ENCODE data around the gene PRDX5. TPM values are rescaled to one million over a fixed set of nuclear protein-coding genes. Genes with fewer than 3 reads are reported as not detected.

PRDX5 gene
- total and polyA plus RNA-seq, 2 experiments from 2014 or later, result 212 to 312 TPM

GRCh38 chr11:64340671-64341335 lies 22.9 kb downstream of the PRDX5 start:
- peak overlapping the region; percentile 74 for H3K4me3 ChIP-seq
- 0 out of 2 replicates have a peak, but pooled peaks cover 5% of the 10 kb centered on the region for H3F3A ChIP-seq (replicated peaks; ENCODE audit: low read depth)
- no peaks in the 10 kb centered on the region for H3K79me2 ChIP-seq (replicated peaks; ENCODE audit: insufficient read depth)
- H3K4me2 ChIP-seq, result peak overlapping the region; percentile 93
- peaks cover 26% of the 10 kb centered on the region for H3K27me3 Mint-ChIP-seq (ENCODE audit: insufficient read depth, low read depth, poor library complexity)
- no peak overlapping the region for H3K27ac Mint-ChIP-seq
- DNase-seq (ENCODE audit: low spot score) (peak; percentile 90), ATAC-seq (peak; percentile 59)
- no peak overlapping the region for H3K27ac ChIP-seq (ENCODE audit: low read depth)
- H3K4me1 Mint-ChIP-seq, result peaks cover 12% of the 10 kb centered on the region
- H3K36me3 ChIP-seq (ENCODE audit: insufficient read depth), result no peaks in the 10 kb centered on the region
- H3K27me3 ChIP-seq (ENCODE audit: insufficient read depth), result no peaks in the 10 kb centered on the region
- TF ChIP-seq ZNF114 (CRISPR knock-in tag; IDR thresholded peaks at IDR 0.05), result no peak
- no peak for TF ChIP-seq STAT1 (IDR thresholded peaks at IDR 0.05; ENCODE audit: unreplicated experiment)
- peak; percentile 48 to 56 for TF ChIP-seq CTCF (conservative IDR thresholded peaks at IDR 0.05; ENCODE audit: low read depth in 2 of 2)
- TF ChIP-seq CREB1 (CRISPR knock-in tag; IDR thresholded peaks at IDR 0.05; ENCODE audit: low read depth), result peak; percentile 16; the same call in 1 of the 2 replicates
- peak; percentile 64 for TF ChIP-seq POLR2AphosphoS5 (IDR thresholded peaks at IDR 0.05; ENCODE audit: low read depth)
- H3K9me3 Mint-ChIP-seq, result no peaks in the 10 kb centered on the region
- no peaks in the 10 kb centered on the region; the same call in 2 of the 3 replicates for H3K36me3 Mint-ChIP-seq (ENCODE audit: low read depth)
- H3K9me2 ChIP-seq (ENCODE audit: insufficient read depth), result no peaks in the 10 kb centered on the region
- peaks cover 11% of the 10 kb centered on the region; the same call in 1 of the 2 replicates for H3K4me1 ChIP-seq (ENCODE audit: insufficient read depth)
- H3K4me3 Mint-ChIP-seq, result peak overlapping the region; percentile 73
- H2AFZ ChIP-seq, result peak overlapping the region; percentile 97
- H4K20me1 ChIP-seq (replicated peaks; ENCODE audit: insufficient read depth), result no peaks in the 10 kb centered on the region

DNA sequence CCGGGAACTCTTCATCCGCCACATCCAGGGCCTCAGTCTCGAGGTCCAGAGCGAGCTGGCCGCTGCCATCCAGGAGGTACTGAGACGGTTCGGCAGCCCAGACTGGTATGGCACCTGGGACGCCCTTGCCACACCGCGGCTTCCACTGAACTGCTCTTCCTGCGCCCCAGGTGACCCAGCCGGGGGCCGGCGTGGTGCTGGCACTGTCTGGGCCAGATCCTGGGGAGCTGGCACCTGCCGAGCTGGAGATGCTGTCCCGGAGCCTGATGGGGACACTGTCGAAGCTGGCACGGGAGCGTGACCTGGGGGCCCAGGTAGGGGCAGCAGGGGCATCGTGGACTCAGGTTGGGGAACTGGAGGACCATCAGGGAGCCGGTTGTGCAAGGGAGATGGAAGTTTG lies 23.5 kb downstream of the PRDX5 start:
- Histone ChIP-seq H3K36me3 (ENCODE audit: insufficient read depth) (no peaks in the 10 kb centered on the region), H3K79me2 (replicated peaks; ENCODE audit: insufficient read depth) (no peaks in the 10 kb centered on the region), H3K27ac (ENCODE audit: low read depth) (no peak overlapping the region), H3K4me3 (peak overlapping the region; percentile 74), H3F3A (replicated peaks; ENCODE audit: low read depth) (0 out of 2 replicates have a peak, but pooled peaks cover 5% of the 10 kb centered on the region), H3K4me2 (peak overlapping the region; percentile 93), H3K9me2 (ENCODE audit: insufficient read depth) (no peaks in the 10 kb centered on the region), H3K4me1 (ENCODE audit: insufficient read depth) (peaks cover 11% of the 10 kb centered on the region; the same call in 1 of the 2 replicates), H4K20me1 (replicated peaks; ENCODE audit: insufficient read depth) (no peaks in the 10 kb centered on the region), H3K27me3 (ENCODE audit: insufficient read depth) (no peaks in the 10 kb centered on the region), H2AFZ (peak overlapping the region; percentile 97)
- ATAC-seq (no peak), DNase-seq (ENCODE audit: low spot score) (no peak)
- Mint-ChIP-seq H3K4me1 (peaks cover 12% of the 10 kb centered on the region), H3K27me3 (ENCODE audit: insufficient read depth, low read depth, poor library complexity) (peaks cover 32% of the 10 kb centered on the region), H3K9me3 (no peaks in the 10 kb centered on the region), H3K27ac (no peak overlapping the region), H3K36me3 (ENCODE audit: low read depth) (no peaks in the 10 kb centered on the region; the same call in 2 of the 3 replicates), H3K4me3 (peak overlapping the region; percentile 73)
- TF ChIP-seq EZH2phosphoT487 (IDR thresholded peaks at IDR 0.05; ENCODE audit: unreplicated experiment) (no peak), CTCF (conservative IDR thresholded peaks at IDR 0.05; ENCODE audit: low read depth in 2 of 2) (no peak), NANOG (IDR thresholded peaks at IDR 0.05; ENCODE audit: borderline replicate concordance) (no peak), ZNF462 (CRISPR knock-in tag; IDR thresholded peaks at IDR 0.05) (no peak), EZH2 (IDR thresholded peaks at IDR 0.05; ENCODE audit: low read depth, unreplicated experiment) (no peak), POLR2AphosphoS5 (IDR thresholded peaks at IDR 0.05; ENCODE audit: low read depth) (no peak), STAT1 (IDR thresholded peaks at IDR 0.05; ENCODE audit: unreplicated experiment) (no peak), CREB1 (CRISPR knock-in tag; IDR thresholded peaks at IDR 0.05; ENCODE audit: low read depth) (no peak), ZNF331 (CRISPR knock-in tag; IDR thresholded peaks at IDR 0.05; ENCODE audit: low read depth) (no peak)
